HG03196 (cell line): ENCODE results near the gene TBC1D14.
A peak's percentile ranks its signal among the peaks of the same experiment; 100 is the strongest.

Experiments used
- ATAC-seq: cut with Tn5 transposase; IDR thresholded peaks from one replicate; pipeline ENCODE4 v1.9.1; 2021; ENCODE audit not compliant: unreplicated experiment

Gene TBC1D14, protein sequence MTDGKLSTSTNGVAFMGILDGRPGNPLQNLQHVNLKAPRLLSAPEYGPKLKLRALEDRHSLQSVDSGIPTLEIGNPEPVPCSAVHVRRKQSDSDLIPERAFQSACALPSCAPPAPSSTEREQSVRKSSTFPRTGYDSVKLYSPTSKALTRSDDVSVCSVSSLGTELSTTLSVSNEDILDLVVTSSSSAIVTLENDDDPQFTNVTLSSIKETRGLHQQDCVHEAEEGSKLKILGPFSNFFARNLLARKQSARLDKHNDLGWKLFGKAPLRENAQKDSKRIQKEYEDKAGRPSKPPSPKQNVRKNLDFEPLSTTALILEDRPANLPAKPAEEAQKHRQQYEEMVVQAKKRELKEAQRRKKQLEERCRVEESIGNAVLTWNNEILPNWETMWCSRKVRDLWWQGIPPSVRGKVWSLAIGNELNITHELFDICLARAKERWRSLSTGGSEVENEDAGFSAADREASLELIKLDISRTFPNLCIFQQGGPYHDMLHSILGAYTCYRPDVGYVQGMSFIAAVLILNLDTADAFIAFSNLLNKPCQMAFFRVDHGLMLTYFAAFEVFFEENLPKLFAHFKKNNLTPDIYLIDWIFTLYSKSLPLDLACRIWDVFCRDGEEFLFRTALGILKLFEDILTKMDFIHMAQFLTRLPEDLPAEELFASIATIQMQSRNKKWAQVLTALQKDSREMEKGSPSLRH

DNA sequence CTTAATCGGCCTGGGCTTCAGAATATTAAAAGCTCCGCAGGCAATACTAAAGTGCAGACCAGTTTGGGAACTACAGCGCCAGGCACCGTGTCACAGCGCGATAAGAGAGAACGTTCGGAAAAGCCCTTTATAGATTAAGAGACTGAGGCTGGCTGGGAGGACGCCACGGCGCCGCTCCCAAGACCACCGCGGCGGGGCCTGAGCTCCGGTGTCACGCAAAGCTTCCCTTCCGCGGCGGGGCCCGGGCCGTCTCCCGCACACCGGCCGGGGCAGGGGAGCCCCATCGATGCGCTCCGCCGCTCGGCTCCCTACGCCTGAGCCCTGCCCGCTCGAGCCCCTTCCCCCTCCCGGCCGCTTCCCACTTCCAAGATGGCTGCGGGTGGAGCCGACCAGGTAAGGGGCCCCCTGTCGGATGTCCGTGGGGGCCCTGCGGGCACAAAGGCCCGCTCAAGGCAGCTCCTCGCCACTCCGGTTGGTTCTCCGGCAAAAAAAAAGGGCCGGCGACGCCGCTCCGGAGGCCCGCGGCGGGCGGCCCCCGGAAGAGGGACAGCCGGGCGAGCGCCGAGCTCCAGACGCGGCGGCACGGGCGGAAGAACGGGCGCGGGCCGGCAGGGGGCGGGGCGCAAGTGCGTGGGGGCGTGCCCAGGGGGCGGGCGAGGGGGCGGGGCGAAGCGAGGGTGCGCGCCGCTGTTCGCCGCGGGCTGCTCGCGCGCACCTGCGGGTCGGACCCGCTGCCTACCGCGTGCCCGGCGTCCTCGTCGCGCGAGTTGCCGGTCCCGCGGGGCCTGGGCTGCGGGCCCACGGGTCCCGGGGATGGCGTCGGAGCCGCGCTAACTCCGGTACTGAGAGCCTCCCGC, at the start of gene TBC1D14:
Gene TBC1D14 (plus strand): TSS at position 714 of the 857 bp plus-strand sequence. CDS start 13,564 bp downstream, outside the sequence.
- peak; percentile 85 for ATAC-seq

DNA sequence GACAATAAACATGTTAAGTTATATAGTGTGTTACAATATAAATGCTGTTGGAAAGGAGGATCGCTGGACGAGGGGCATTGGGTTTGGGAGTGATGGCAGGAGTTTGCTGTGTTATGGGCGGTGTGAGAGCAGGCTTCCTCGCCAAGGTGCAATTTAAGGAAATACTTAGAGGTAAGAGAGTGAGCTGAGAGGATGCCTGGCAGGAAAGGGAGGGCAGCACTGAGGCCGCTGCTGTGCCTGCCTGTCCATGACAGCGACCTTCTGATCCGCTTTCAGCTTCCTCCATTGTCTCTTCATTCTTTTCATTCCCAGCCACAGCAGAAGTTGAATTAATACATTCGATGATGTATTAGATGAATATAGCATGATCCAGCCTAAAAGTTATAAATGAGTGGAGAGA, 41.2 kb upstream of the TBC1D14 start:
- no peak for ATAC-seq

DNA sequence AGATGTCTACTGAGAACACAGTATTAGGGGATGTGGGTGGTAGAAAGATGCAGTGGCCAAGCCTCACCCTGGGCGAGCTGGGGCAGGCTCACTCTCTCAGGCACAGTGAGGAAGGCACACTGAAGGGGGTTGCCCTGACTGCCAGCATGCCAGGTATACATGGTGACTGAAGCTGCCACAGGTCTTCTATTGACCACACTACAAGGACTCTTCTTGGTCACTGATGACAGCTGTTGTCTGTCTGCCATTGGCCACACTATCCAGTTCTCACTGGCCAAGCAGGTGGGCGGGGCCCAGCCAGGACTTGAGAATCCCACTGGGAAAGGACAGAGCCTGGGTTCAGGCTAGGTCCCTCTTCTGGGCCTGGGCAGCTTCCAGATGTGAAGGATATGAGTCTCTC, 39.7 kb upstream of the TBC1D14 start:
- ATAC-seq: no peak

DNA sequence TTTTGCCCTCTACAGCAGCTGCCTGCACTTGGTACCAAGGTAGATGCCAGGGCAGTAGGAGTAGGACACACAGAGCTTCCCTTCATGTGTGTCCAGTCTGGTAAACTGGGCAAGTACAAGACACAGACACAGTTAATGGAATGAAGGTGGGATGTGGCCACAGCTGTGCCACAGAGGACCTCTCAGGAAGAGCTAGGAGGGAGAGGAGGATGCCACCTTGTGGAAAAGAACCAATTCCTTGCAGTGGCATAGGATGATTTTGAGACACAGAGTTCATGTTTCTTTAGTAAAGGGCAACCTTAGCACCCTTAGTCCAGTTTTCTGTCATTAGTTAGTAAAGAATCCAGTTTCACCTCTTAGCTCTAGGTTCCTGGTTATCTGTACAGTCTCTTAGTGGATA, 36.3 kb upstream of the TBC1D14 start:
- ATAC-seq: no peak

DNA sequence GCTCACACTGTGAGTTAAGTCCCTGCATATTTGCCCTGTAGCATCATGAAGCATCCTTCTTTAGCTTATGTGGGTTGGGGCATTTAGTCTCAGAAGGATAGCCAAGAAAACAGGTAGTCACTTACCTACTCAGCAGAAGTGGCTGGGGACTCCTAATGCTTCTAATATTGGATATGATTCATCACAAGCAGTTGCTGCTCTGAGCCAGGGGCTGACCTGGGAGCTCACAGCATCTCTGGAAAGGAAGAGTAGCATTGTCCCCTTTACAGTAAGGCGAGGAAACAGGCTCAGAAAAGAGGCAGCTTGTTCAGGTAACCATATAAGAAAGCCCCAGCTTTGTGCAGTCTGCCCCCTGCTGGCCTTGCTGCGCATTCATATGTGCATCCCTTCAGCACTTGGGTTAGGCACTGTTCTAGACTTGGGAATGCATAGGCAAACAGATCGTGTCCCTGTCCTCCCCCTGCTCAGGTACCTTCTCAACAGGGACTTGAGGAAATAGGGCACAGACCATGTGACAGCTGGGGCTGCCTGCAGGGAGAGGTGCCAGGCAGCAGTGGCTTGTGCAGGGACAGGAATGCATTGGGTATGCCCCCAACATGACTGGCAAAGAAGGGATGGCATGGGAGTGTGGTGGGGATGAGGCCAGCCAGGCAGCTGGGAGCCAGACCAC, 35.7 kb upstream of the TBC1D14 start:
- ATAC-seq: no peak

DNA sequence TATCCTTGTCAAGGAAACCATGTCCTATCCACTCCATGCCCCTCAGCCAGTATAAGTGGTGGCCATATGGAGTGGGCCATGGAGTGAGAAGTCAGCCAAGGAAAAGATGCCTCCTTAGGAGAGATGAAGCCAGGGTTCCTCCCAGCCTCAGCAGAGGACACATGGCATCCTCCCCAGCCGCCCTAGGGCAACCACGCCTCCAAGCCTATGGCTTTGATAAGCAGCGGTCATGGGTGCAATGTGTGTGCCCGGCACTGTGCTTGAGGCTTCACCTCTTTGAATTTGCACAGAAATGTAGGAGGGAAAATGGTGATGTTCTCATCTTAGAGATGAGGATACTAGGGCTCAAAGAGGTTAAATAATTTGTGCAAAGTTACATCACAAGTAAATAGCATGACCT, 34.6 kb upstream of the TBC1D14 start:
- ATAC-seq: no peak

DNA sequence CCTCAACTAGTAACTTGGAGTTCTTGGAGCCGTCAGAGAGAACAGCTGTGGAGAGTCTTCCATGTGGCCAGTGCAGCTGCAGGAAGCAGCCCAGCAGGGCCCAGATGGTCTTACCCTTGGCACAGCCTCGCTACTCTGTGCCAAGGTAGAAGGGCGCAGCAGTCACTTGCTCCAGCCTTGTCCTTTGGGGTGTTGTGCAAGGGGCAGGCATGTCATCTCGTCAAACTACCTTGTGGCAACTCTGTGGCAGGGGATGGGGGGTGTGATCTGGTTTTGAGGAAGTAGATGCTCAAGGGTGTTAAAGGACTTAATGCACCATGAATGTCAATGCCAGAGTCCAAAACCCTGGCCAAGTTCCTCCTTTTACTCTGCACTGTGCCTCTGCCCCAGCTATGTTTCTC, 34.2 kb upstream of the TBC1D14 start:
- no peak for ATAC-seq

DNA sequence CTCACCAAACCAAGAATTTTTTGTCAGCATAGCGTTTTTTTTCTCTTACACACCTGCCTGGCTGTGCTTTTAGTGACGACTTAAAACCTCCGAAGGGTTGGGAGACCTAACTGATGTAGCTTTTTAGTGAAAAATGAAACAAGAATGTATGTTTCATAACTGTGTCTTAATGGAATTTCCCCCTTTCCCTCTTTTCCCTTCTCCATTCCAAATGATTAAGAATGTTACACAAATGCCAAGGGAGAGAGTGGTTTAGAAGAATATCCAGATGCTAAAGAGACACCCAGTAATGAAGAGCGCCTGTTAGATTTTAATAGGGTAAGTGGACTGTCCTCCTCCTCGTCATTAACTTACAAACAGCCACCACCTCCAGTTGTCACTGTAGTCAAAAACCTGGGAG, 33.2 kb upstream of the TBC1D14 start:
- ATAC-seq: no peak

DNA sequence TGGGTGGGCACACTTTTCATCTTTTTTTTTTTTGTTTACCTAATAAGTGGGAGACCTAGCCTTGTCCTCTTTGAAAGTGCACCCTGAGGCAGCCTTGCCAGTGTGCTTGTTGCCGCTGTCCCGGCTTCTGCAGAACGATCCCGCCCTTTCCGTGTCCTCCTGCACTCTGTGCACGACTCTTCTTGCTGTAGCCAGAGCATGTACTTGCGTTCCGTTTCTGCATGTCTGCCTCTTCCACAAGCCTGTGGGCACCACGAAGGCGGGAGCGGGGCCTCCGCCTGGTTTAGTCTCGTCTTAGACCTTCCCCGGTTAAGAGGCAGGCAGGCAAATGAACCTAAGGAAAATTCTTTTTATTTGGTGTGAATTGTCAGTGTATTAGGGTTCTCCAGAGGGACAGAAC, 32.6 kb upstream of the TBC1D14 start:
- no peak for ATAC-seq

DNA sequence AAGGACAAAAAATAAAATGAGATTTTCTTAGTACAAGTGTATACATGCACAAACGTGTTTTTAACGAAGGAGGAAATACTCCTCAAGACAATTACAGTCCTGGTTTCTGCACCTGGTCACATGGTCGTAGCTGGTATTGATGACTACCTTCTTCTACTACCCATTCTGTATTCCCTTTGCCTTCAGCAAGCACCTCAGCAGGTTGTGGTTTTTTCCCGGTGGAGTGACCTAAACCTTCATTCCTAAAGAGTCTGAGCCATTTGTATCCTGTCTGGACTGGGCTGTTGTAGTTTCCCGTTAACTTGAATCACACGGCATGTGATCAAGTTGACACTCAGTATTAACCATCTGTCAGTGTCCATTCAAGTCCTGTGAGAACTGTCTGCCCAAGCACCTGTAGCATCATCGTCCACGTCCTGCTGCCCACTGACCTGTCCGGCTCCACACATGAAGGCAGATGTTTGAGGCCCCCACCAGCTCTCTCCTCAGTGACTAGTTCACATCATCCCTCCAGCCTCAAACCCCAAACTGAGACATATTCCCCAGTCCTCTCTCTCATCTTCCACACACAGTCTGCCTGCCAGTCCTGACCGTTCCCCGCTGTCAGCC, 31.1 kb upstream of the TBC1D14 start:
- no peak for ATAC-seq

DNA sequence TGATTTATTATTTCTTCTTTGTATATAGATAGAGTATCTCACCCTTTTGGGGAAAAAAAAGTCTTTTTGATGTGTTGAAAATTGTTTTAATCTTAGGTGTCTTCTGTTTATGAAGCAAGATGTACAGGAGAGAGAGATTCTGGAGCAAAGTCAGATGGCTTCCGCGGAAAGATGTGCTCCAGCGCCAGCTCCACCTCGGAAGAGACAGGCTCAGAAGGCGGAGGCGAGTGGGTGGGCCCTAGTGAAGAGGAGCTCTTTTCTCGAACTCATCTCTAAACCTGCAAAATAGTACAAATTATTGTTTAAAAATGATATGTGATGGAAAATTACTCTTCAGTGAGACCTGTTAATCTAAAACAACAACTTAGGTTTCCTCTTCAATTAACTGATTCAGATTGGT, 28.9 kb upstream of the TBC1D14 start:
- ATAC-seq: no peak

DNA sequence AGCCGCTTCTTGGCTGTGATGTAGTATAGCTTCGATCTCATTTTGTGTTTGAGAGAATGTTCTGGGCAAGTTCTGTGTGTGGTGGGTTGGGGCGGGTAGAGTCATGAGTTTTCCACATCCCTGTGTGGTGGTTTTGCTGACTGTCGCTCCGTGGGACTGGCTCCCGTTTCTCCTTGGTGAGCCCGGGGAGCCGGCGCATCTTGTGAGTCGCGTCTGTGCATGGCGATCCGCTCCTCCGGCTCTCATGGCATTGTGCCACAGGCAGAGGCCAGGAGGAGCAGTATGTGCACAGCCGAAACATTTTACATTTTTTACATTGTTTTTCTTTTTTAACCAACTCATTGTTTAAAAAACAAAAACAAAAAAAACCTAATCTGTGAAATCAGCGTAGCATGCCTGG, 27.7 kb upstream of the TBC1D14 start:
- ATAC-seq: no peak

DNA sequence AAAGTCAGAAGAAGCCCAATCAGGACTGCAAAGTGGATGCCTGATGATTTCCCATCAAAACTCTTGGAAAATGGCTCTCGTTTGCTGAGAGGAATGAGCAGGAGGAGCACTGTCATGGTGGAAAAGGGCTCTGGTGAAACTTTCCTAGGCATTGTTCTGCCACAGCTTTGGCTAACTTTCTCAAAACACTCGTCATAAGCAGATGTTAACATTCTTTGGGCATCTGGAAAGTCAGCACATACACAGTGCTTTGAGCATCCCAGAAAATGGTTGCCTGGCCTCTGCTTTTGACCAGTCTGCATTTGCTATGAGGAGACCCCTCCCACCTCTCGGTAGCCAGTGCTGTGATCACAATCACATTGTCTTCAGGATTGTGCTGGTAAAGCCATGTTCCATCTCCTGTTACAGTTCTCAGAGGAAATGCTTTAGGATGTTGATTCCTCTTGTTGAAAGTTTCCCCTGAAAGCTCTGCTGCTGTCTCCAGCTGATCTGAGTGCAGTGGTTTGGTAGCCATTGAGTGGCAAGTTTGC, 25.2 kb upstream of the TBC1D14 start:
- no peak for ATAC-seq

DNA sequence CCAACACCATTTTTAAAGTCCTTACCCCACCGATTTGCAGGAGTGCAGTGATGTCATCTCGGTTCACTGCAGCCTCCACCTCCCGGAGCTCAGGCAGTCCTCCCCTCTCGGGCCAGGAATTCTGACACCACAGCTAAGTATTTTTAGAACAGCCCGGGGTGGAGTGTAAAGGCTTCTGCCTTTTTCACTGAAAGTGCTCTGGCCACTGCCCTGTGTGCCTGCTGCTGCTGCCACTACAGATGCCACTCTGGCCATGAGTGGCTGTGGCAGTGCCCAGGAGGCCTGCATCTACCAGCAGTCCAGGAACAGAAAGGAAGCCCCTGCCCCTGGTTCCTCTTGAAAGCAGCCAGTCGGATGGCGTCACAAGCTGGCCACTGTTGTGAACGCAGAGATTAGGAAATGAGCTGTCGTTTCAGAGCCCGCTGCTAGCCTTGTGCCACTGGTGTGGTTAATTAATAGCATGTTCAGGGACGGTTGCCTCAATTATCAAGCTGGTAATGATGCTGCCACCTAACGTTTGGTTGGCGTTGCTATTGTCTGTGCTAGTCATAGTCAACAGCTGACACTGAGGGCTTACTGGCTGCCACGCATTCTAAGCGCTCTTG, 23.6 kb upstream of the TBC1D14 start:
- peak; percentile 86 for ATAC-seq

DNA sequence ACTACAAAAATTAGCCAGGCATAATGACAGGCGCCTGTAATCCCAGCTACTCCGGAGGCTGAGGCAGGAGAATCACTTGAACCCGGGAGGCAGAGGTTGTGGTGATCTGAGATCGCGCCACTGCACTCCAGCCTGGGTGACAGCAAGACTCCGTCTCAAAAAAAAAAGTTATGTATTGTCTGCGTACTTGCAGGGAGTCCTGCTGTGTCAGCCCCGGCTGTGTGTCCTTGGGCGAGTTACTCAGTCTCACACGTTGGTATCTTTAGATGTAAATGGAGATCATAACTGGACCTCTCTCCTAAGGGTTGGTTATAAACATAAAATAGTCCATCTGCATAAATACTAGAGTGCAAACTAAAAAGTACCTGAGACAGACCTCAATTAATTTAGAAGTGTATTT, 22.7 kb upstream of the TBC1D14 start:
- ATAC-seq: no peak

DNA sequence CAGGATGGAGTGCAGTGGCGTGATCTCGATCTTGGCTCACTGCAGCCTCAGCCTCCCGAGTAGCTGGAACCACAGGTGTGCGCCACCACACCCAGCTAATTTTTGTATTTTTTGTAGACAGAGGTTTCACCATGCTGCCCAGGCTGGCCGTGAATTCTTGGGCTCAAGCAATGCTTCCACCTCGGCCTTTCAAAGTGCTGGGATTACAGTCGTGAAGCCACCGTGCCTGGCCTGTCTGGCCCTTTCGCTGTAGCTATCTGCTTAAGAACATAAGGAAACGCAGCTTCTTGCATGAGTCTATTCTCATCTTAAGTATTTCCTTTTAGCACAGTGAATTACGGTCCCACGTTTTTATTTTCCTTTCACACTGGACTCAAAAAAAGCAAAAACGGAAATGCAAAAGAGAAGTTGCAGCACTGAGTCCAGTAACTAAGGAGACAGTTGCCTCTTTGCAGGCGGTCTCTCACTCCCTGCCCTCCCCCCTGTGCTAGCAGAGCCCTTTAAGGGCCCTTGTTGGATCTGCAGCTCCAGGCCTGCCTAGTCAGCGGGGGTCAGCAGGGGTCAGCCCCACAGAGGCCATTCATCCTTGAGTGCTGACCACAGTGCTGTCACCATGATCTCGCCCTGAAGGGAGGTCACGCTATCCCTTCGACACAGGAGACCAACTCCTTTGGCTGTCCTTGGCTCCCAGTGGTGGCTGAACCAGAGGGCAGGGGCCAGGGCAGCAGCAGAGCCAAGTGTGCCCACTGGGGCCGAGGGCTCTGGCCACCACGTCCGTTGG, 21.8 kb upstream of the TBC1D14 start:
- ATAC-seq: no peak

DNA sequence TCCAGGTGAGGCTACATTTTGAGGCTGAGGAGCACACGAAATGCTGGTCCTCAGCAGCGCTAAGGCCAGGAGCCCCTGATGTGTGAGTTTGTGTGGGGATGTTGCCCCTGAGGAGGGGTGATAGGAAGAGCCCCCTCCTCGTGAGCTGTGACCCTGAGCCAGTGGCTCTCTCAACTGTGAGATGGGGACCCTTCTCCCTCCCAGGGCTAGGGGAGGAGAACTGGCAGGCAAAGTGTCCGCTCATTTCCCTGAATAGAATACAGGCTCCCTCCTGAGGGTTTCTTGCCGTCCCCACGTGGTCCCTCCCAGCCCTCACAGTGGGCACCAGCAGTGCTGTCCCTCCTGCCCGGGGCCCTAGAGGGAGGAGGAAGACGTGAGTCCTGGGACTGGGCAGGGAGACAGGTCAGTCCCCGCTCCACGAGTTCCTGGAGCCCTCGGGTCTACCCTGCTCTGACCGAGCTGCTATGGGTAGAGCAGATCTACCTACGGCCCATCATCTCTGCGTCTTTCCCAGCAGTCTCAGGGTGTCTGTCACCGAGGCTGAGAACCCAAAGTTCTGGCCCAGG, 21.0 kb upstream of the TBC1D14 start:
- ATAC-seq: no peak

DNA sequence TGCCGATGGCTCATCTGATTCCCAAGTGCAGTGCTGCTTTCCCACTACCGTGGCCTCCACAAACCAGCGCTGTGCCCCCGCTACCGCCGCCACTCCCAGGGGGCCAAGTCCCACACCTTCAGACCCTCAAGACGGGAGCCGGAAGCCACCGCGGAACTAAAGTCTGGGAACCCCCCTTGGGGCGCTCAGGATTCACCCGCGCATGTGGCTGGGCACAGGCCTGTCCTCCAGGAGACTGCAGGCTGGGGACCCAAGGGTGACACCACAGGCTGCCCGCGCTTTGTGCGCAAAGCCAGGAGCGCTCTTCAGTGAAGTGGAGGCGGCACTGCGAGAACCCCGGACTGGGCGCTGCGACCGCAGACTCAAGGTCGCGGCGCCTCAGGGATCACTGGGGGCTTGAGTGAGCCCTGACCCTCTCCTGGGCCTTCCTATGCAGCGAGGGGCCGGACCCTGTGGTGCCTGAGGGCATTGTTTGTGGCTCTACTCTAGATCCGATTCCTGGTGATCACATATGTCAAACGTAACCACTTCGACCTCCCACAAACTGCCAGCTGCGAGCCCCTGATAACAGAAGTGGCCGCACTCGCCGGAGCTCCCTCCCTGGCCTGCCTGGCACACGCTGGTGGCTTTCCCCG, 20.4 kb upstream of the TBC1D14 start:
- ATAC-seq: no peak
